Neural cell (in vitro differentiated cells): Measurements from ENCODE around the gene SARS2. TPM values are rescaled to one million over a fixed set of nuclear protein-coding genes. Genes with fewer than 3 reads are reported as not detected.

Source experiments
- H2AFZ ChIP-seq: fragments of 200-600, 300-800 bp; sonication (generic), shearing (Covaris generic); 2 replicates; pipeline ENCODE4 v1.6.0; 2014; ENCODE audit warnings: low read depth, mild to moderate bottlenecking, antibody characterized with exemption, low read length, moderate library complexity
- H3F3A ChIP-seq: fragments of 200-600 bp; shearing (Covaris generic); 2 replicates; pipeline ENCODE4 v1.6.1; 2016; ENCODE audit warnings: mild to moderate bottlenecking, moderate library complexity, mixed read lengths, antibody characterized with exemption, low read length; ENCODE audit not compliant: insufficient read depth, poor library complexity, severe bottlenecking
- H3K27ac ChIP-seq: fragments of 200-600, 300-800 bp; sonication (generic), shearing (Covaris generic); 2 replicates; pipeline ENCODE4 v1.5.1; 2014; ENCODE audit warnings: mild to moderate bottlenecking, low read length, moderate library complexity
- H3K27me3 ChIP-seq: fragments of 300-800, 200-600 bp; sonication (generic), shearing (Covaris generic); 2 replicates; pipeline ENCODE4 v1.6.0; 2014; ENCODE audit warnings: mild to moderate bottlenecking, low read depth, low read length, moderate library complexity; ENCODE audit not compliant: insufficient read depth
- H3K36me3 ChIP-seq: fragments of 300-800, 200-600 bp; sonication (generic), shearing (Covaris generic); 2 replicates; pipeline ENCODE4 v1.5.1; 2014; ENCODE audit warnings: mild to moderate bottlenecking, antibody characterized with exemption, low read length, moderate library complexity; ENCODE audit not compliant: insufficient read depth
- H3K4me2 ChIP-seq: fragments of 300-800, 200-600 bp; sonication (generic), shearing (Covaris generic); 2 replicates; pipeline ENCODE4 v1.6.0; 2014; ENCODE audit warnings: mild to moderate bottlenecking, low read length
- H3K4me3 ChIP-seq: fragments of 300-800, 200-600 bp; sonication (generic), shearing (Covaris generic); 2 replicates; pipeline ENCODE4 v1.5.1; 2014; ENCODE audit warnings: mild to moderate bottlenecking, low read length, moderate library complexity
- H3K79me2 ChIP-seq: fragments of 200-600 bp; shearing (Covaris generic); replicated peaks from 2 replicates; pipeline ENCODE4 v1.6.0; 2014; ENCODE audit warnings: mild to moderate bottlenecking, low read length, moderate library complexity; ENCODE audit not compliant: insufficient read depth
- H3K9ac ChIP-seq: fragments of 300-800, 200-600 bp; sonication (generic), shearing (Covaris generic); 2 replicates; pipeline ENCODE4 v1.6.1; 2016; ENCODE audit warnings: mild to moderate bottlenecking, low read length, mixed read lengths
- H3K9me2 ChIP-seq: fragments of 200-600 bp; shearing (Covaris generic); 2 replicates; pipeline ENCODE4 v1.6.1; 2016; ENCODE audit warnings: mild to moderate bottlenecking, low read length, mixed read lengths; ENCODE audit not compliant: insufficient read depth
- H3K9me3 ChIP-seq: fragments of 200-600, 300-800 bp; sonication (generic), shearing (Covaris generic); 2 replicates; pipeline ENCODE4 v1.6.1; 2016; ENCODE audit warnings: mild to moderate bottlenecking, mixed run types, low read length, moderate library complexity, mixed read lengths
- H4K20me1 ChIP-seq: fragments of 200-600 bp; shearing (Covaris generic); 2 replicates; pipeline ENCODE4 v1.6.1; 2016; ENCODE audit warnings: mild to moderate bottlenecking, mixed run types; ENCODE audit not compliant: insufficient read depth
- EP300 ChIP-seq: fragments of 450-650 bp; conservative IDR thresholded peaks from 2 replicates; pipeline ENCODE4 v1.6.1; 2014; ENCODE audit warnings: antibody characterized with exemption, mild to moderate bottlenecking, moderate library complexity; ENCODE audit not compliant: poor library complexity, severe bottlenecking
- EZH2 ChIP-seq: fragments of 200-600, 300-800 bp; shearing (Covaris generic), sonication (generic); IDR thresholded peaks from 2 replicates; pipeline ENCODE4 v1.6.1; 2014; ENCODE audit warnings: antibody characterized with exemption, low read length, borderline replicate concordance, mild to moderate bottlenecking; ENCODE audit not compliant: insufficient read depth, poor library complexity, severe bottlenecking
- MXI1 ChIP-seq: fragments of 450-650 bp; conservative IDR thresholded peaks from 2 replicates; pipeline ENCODE4 v1.6.1; 2014; ENCODE audit warnings: antibody characterized with exemption, mild to moderate bottlenecking; ENCODE audit not compliant: poor library complexity, severe bottlenecking
- POLR2AphosphoS5 ChIP-seq: IDR thresholded peaks from 2 replicates; pipeline ENCODE4 v1.6.1; 2012
- RAD21 ChIP-seq: fragments of 450-650 bp; conservative IDR thresholded peaks from 2 replicates; pipeline ENCODE4 v1.6.1; 2014; ENCODE audit warnings: antibody characterized with exemption, mild to moderate bottlenecking, moderate library complexity
- SMC3 ChIP-seq: fragments of 450-650 bp; conservative IDR thresholded peaks from 2 replicates; pipeline ENCODE4 v1.6.1; 2014; ENCODE audit warnings: antibody characterized with exemption, mild to moderate bottlenecking, moderate library complexity; ENCODE audit not compliant: poor library complexity
- TAF1 ChIP-seq: IDR thresholded peaks from 2 replicates; pipeline ENCODE4 v1.6.1; 2012; ENCODE audit warnings: low read depth
- polyA plus RNA-seq: library from polyadenylated mRNA; depleted of rRNA; stranded (reverse); fragments of >200 nt; gene quantifications from 2 replicates; pipeline ENCODE4 v1.2.3, GENCODE V29; 2014
- TF ChIP-seq, protein P1 (sequence below): IDR thresholded peaks from 2 replicates; pipeline ENCODE4 v1.6.1; 2012; ENCODE audit warnings: borderline replicate concordance
- TF ChIP-seq, protein P2 (sequence below): fragments of 450-650 bp; IDR thresholded peaks from 2 replicates; pipeline ENCODE4 v1.5.1; 2014; ENCODE audit warnings: antibody characterized with exemption, mild to moderate bottlenecking, moderate library complexity; ENCODE audit not compliant: poor library complexity, severe bottlenecking

Gene SARS2
- polyA plus RNA-seq, 1 donor from 2014 or later = 14.6 TPM

GRCh38 chr19:38913958-38914357 is 16.6 kb downstream of the SARS2 start:
- Histone ChIP-seq H3K4me3 (no peak overlapping the region), H3K36me3 (no peaks in the 10 kb centered on the region), H3F3A (no peaks in the 10 kb centered on the region), H3K79me2 (no peaks in the 10 kb centered on the region), H3K9ac (no peak overlapping the region), H4K20me1 (no peaks in the 10 kb centered on the region), H3K9me2 (no peaks in the 10 kb centered on the region), H3K27me3 (no peaks in the 10 kb centered on the region), H3K9me3 (no peaks in the 10 kb centered on the region), H2AFZ (no peak overlapping the region), H3K27ac (no peak overlapping the region), H3K4me2 (no peak overlapping the region)
- no peak for TF ChIP-seq EZH2
- TF ChIP-seq RAD21 = no peak
- TF ChIP-seq, protein P1, sequence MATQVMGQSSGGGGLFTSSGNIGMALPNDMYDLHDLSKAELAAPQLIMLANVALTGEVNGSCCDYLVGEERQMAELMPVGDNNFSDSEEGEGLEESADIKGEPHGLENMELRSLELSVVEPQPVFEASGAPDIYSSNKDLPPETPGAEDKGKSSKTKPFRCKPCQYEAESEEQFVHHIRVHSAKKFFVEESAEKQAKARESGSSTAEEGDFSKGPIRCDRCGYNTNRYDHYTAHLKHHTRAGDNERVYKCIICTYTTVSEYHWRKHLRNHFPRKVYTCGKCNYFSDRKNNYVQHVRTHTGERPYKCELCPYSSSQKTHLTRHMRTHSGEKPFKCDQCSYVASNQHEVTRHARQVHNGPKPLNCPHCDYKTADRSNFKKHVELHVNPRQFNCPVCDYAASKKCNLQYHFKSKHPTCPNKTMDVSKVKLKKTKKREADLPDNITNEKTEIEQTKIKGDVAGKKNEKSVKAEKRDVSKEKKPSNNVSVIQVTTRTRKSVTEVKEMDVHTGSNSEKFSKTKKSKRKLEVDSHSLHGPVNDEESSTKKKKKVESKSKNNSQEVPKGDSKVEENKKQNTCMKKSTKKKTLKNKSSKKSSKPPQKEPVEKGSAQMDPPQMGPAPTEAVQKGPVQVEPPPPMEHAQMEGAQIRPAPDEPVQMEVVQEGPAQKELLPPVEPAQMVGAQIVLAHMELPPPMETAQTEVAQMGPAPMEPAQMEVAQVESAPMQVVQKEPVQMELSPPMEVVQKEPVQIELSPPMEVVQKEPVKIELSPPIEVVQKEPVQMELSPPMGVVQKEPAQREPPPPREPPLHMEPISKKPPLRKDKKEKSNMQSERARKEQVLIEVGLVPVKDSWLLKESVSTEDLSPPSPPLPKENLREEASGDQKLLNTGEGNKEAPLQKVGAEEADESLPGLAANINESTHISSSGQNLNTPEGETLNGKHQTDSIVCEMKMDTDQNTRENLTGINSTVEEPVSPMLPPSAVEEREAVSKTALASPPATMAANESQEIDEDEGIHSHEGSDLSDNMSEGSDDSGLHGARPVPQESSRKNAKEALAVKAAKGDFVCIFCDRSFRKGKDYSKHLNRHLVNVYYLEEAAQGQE = no peak

GRCh38 chr19:38912600-38913514 is 17.7 kb downstream of the SARS2 start:
- Histone ChIP-seq H4K20me1 (no peaks in the 10 kb centered on the region), H3K4me3 (no peak overlapping the region), H3K27me3 (no peaks in the 10 kb centered on the region), H3K9ac (no peak overlapping the region), H3F3A (no peaks in the 10 kb centered on the region), H3K9me2 (no peaks in the 10 kb centered on the region), H3K36me3 (no peaks in the 10 kb centered on the region), H3K27ac (no peak overlapping the region), H2AFZ (no peak overlapping the region), H3K79me2 (no peaks in the 10 kb centered on the region), H3K9me3 (no peaks in the 10 kb centered on the region), H3K4me2 (no peak overlapping the region)
- TF ChIP-seq TAF1 = no peak
- no peak for TF ChIP-seq RAD21
- TF ChIP-seq EP300 = no peak
- TF ChIP-seq, protein P1 = no peak
- TF ChIP-seq, protein P2, sequence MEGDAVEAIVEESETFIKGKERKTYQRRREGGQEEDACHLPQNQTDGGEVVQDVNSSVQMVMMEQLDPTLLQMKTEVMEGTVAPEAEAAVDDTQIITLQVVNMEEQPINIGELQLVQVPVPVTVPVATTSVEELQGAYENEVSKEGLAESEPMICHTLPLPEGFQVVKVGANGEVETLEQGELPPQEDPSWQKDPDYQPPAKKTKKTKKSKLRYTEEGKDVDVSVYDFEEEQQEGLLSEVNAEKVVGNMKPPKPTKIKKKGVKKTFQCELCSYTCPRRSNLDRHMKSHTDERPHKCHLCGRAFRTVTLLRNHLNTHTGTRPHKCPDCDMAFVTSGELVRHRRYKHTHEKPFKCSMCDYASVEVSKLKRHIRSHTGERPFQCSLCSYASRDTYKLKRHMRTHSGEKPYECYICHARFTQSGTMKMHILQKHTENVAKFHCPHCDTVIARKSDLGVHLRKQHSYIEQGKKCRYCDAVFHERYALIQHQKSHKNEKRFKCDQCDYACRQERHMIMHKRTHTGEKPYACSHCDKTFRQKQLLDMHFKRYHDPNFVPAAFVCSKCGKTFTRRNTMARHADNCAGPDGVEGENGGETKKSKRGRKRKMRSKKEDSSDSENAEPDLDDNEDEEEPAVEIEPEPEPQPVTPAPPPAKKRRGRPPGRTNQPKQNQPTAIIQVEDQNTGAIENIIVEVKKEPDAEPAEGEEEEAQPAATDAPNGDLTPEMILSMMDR = no peak
- no peak for TF ChIP-seq MXI1
- no peak for TF ChIP-seq SMC3
- no peak for TF ChIP-seq POLR2AphosphoS5
- no peak for TF ChIP-seq EZH2
